H9 (cell line): ENCODE data around the gene ARL1. TPM values are rescaled to one million over a fixed set of nuclear protein-coding genes. Genes with fewer than 3 reads are reported as not detected.

Source experiments
- DNase-seq: peaks from one replicate; pipeline ENCODE4 v3.0.0-alpha.2; 2017
- H2AFZ ChIP-seq: one replicate; pipeline ENCODE4 v1.6.1; 2013; ENCODE audit warnings: mild to moderate bottlenecking, low read length, control low read depth, moderate library complexity
- H2AK5ac ChIP-seq: 2 replicates; pipeline ENCODE4 v1.6.1; 2013; ENCODE audit warnings: low read length, control low read depth, mixed read lengths; ENCODE audit not compliant: insufficient read length
- H2BK120ac ChIP-seq: one replicate; pipeline ENCODE4 v1.6.1; 2013; ENCODE audit warnings: low read depth, mild to moderate bottlenecking, low read length, control low read depth, inconsistent platforms; ENCODE audit not compliant: poor library complexity, severe bottlenecking
- H2BK12ac ChIP-seq: 2 replicates; pipeline ENCODE4 v1.6.1; 2013; ENCODE audit warnings: low read length, control low read depth, mixed read lengths, low read depth; ENCODE audit not compliant: insufficient read length
- H2BK15ac ChIP-seq: 2 replicates; pipeline ENCODE4 v1.6.1; 2013; ENCODE audit warnings: low read depth, low read length, control low read depth
- H2BK20ac ChIP-seq: one replicate; pipeline ENCODE4 v1.6.1; 2013; ENCODE audit warnings: low read depth, mild to moderate bottlenecking, low read length, control low read depth, inconsistent platforms; ENCODE audit not compliant: poor library complexity, severe bottlenecking
- H2BK5ac ChIP-seq: 2 replicates; pipeline ENCODE4 v1.6.1; 2013; ENCODE audit warnings: low read length, control low read depth, mixed read lengths; ENCODE audit not compliant: insufficient read length
- H3K14ac ChIP-seq: 2 replicates; pipeline ENCODE4 v1.6.1; 2013; ENCODE audit warnings: low read length, control low read depth; ENCODE audit not compliant: insufficient read depth
- H3K18ac ChIP-seq: 2 replicates; pipeline ENCODE4 v1.6.1; 2013; ENCODE audit warnings: low read depth, mild to moderate bottlenecking, mixed read lengths, low read length, control low read depth; ENCODE audit not compliant: insufficient read length
- H3K23ac ChIP-seq: 2 replicates; pipeline ENCODE4 v1.6.1; 2013; ENCODE audit warnings: low read length, control low read depth, mixed read lengths, low read depth; ENCODE audit not compliant: insufficient read length
- H3K23me2 ChIP-seq: 2 replicates; pipeline ENCODE4 v1.6.1; 2013; ENCODE audit warnings: low read depth, mild to moderate bottlenecking, mixed read lengths, low read length, control low read depth; ENCODE audit not compliant: insufficient read length, poor library complexity, severe bottlenecking
- H3K27ac ChIP-seq: 2 replicates; pipeline ENCODE4 v1.5.1; 2013; ENCODE audit warnings: low read length, control low read depth, mixed read lengths, low read depth; ENCODE audit not compliant: insufficient read length
- H3K27me3 ChIP-seq: 2 replicates; pipeline ENCODE4 v1.6.1; 2013; ENCODE audit warnings: low read length, control low read depth, inconsistent platforms; ENCODE audit not compliant: insufficient read depth
- H3K4ac ChIP-seq: 2 replicates; pipeline ENCODE4 v1.6.1; 2013; ENCODE audit warnings: low read depth, mild to moderate bottlenecking, control low read depth, inconsistent platforms, low read length, moderate library complexity
- H3K4me1 ChIP-seq: 2 replicates; pipeline ENCODE4 v1.6.1; 2013; ENCODE audit warnings: low read length, control low read depth, inconsistent platforms; ENCODE audit not compliant: insufficient read depth
- H3K4me2 ChIP-seq: 2 replicates; pipeline ENCODE4 v1.6.1; 2013; ENCODE audit warnings: low read length, control low read depth, mixed read lengths; ENCODE audit not compliant: insufficient read length, insufficient read depth
- H3K56ac ChIP-seq: 2 replicates; pipeline ENCODE4 v1.6.1; 2013; ENCODE audit warnings: low read depth, mild to moderate bottlenecking, mixed read lengths, low read length, control low read depth; ENCODE audit not compliant: insufficient read length
- H3K79me1 ChIP-seq: 2 replicates; pipeline ENCODE4 v1.6.1; 2013; ENCODE audit warnings: low read depth, mild to moderate bottlenecking, moderate library complexity, low read length, control low read depth, inconsistent platforms; ENCODE audit not compliant: insufficient read depth, poor library complexity, severe bottlenecking
- H3K79me2 ChIP-seq: 2 replicates; pipeline ENCODE4 v1.6.1; 2013; ENCODE audit warnings: low read length, control low read depth, inconsistent platforms; ENCODE audit not compliant: insufficient read depth
- H3K9ac ChIP-seq: 2 replicates; pipeline ENCODE4 v1.6.1; 2013; ENCODE audit warnings: low read length, control low read depth, mixed read lengths; ENCODE audit not compliant: insufficient read length; ENCODE audit errors: extremely low read depth
- H3K9me3 ChIP-seq: one replicate; pipeline ENCODE4 v1.6.1; 2013; ENCODE audit warnings: low read depth, low read length, inconsistent platforms; ENCODE audit not compliant: control insufficient read depth
- H3T11ph ChIP-seq: one replicate; pipeline ENCODE4 v1.6.1; 2013; ENCODE audit warnings: mild to moderate bottlenecking, low read length, control low read depth, inconsistent platforms
- H4K20me1 ChIP-seq: one replicate; pipeline ENCODE4 v1.6.1; 2013; ENCODE audit not compliant: control insufficient read depth, insufficient read length, insufficient read depth
- H4K5ac ChIP-seq: 2 replicates; pipeline ENCODE4 v1.6.1; 2013; ENCODE audit warnings: low read depth, mild to moderate bottlenecking, mixed read lengths, low read length, control low read depth; ENCODE audit not compliant: insufficient read length
- H4K8ac ChIP-seq: replicated peaks from 2 replicates; pipeline ENCODE4 v1.6.1; 2013; ENCODE audit warnings: low read length, control low read depth, mixed read lengths, low read depth; ENCODE audit not compliant: insufficient read length
- H4K91ac ChIP-seq: 2 replicates; pipeline ENCODE4 v1.6.1; 2013; ENCODE audit warnings: low read depth, mild to moderate bottlenecking, moderate library complexity, mixed read lengths, low read length, control low read depth; ENCODE audit not compliant: insufficient read length
- H3K27ac Mint-ChIP-seq, 3 experiments: 2 replicates in 2 of 3; 3 replicates in 1 of 3; pipeline ENCODE4 v1.8.0; 2020 to 2021; ENCODE audit warnings: mixed read lengths in 3 of 3, mild to moderate bottlenecking in 1 of 3, moderate library complexity in 1 of 3
- H3K27me3 Mint-ChIP-seq: 2 replicates; pipeline ENCODE4 v1.8.0; 2021; ENCODE audit warnings: low read depth, mild to moderate bottlenecking, moderate library complexity, mixed read lengths
- H3K36me3 Mint-ChIP-seq, 3 experiments: 2 replicates in 2 of 3; 3 replicates in 1 of 3; pipeline ENCODE4 v1.8.0; 2020 to 2021; ENCODE audit warnings: low read depth in 3 of 3, mixed read lengths in 3 of 3; ENCODE audit not compliant: insufficient read depth in 1 of 3
- H3K4me1 Mint-ChIP-seq, 2 experiments: 2 replicates each; pipeline ENCODE4 v1.8.0; 2020; ENCODE audit warnings: mixed read lengths in 2 of 2
- H3K4me3 Mint-ChIP-seq, 2 experiments: 2 replicates in 1 of 2; 3 replicates in 1 of 2; pipeline ENCODE4 v1.8.0; 2020 to 2021; ENCODE audit warnings: mild to moderate bottlenecking in 2 of 2, mixed read lengths in 2 of 2, moderate library complexity in 1 of 2
- H3K9me3 Mint-ChIP-seq, 2 experiments: 2 replicates in 1 of 2; 3 replicates in 1 of 2; pipeline ENCODE4 v1.8.0; 2020; ENCODE audit warnings: mild to moderate bottlenecking in 2 of 2, mixed read lengths in 2 of 2, moderate library complexity in 1 of 2
- CTCF ChIP-seq: fragments of 200-600 bp; sonication (generic); conservative IDR thresholded peaks from 3 replicates; pipeline ENCODE4 v1.8.0; 2021; ENCODE audit warnings: antibody characterized with exemption, mild to moderate bottlenecking
- WGBS: extraction: QIAGEN DNeasy Blood & Tissue Kit; methylation state at CpG from one replicate; pipeline ENCODE4 v1.1.7; 2013; ENCODE audit warnings: missing lambda C conversion rate, low lambda C conversion rate, mixed read lengths; ENCODE audit not compliant: insufficient read length; ENCODE audit errors: extremely low coverage; 5-methylcytosine and 5-hydroxymethylcytosine counted together
- total RNA-seq: library from RNA; stranded (reverse); gene quantifications from 2 replicates; pipeline ENCODE4 v1.2.1, GENCODE V29; 2021

Gene ARL1
- total RNA-seq, 1 experiment from 2014 or later, result 71.1 TPM

- Histone ChIP-seq H3K27me3 (no peaks in the 10 kb centered on the region), H3K9me3 (no peaks in the 10 kb centered on the region), H3K14ac (no peak overlapping the region), H3K9ac (no peak overlapping the region), H3K79me2 (no peaks in the 10 kb centered on the region), H2BK15ac (no peak overlapping the region), H3K23ac (no peak overlapping the region), H4K5ac (no peak overlapping the region), H4K91ac (no peak overlapping the region), H2BK5ac (no peak overlapping the region), H4K20me1 (no peaks in the 10 kb centered on the region), H2BK120ac (no peak overlapping the region), H2BK12ac (no peak overlapping the region), H3K56ac (no peak overlapping the region), H3K4ac (no peak overlapping the region), H3K4me2 (no peak overlapping the region), H4K8ac (no peak overlapping the region), H3K79me1 (no peaks in the 10 kb centered on the region), H2BK20ac (no peak overlapping the region), H2AK5ac (no peak overlapping the region), H2AFZ (no peak overlapping the region), H3K27ac (no peak overlapping the region), H3K4me1 (no peaks in the 10 kb centered on the region), H3T11ph (no peak overlapping the region), H3K23me2 (no peaks in the 10 kb centered on the region), H3K18ac (no peak overlapping the region)
- H3K36me3 Mint-ChIP-seq, result peaks cover 3 to 8% (median 8%) of the 10 kb centered on the region in 3 experiments; a peak in 6 of 7 replicates
- peaks cover 9 to 11% of the 10 kb centered on the region in 2 experiments for H3K9me3 Mint-ChIP-seq
- H3K27ac Mint-ChIP-seq, result no peak overlapping the region
- peaks cover 0 to 5% of the 10 kb centered on the region in 2 experiments; a peak in 3 of 4 replicates for H3K4me1 Mint-ChIP-seq
- TF ChIP-seq CTCF, result no peak
- no peak for DNase-seq
- no peaks in the 10 kb centered on the region for H3K27me3 Mint-ChIP-seq
- WGBS, result no CpG with 5 or more reads among the region's 4 CpGs
- H3K4me3 Mint-ChIP-seq, result no peak overlapping the region
These were observed 48.1 kb upstream of the ARL1 start for GRCh38 chr12:101455685-101456084.
